OCI-LY3 (cell line): ENCODE data around the gene ANO10.

ENCODE experiments used
- CTCF ChIP-seq: fragments of 200-600, 300-600 bp; sonication (generic); IDR thresholded peaks from 2 replicates; pipeline ENCODE4 v1.5.1; 2014; ENCODE audit warnings: antibody characterized with exemption, low read length, low read depth
- EZH2phosphoT487 ChIP-seq: fragments of 200-600 bp; shearing (Covaris generic); IDR thresholded peaks from 2 replicates; pipeline ENCODE4 v1.6.1; 2018; ENCODE audit warnings: antibody characterized with exemption, mixed run types, low read depth

GRCh38 chr3:43505351-43505750, 116.5 kb downstream of the ANO10 start:
- TF ChIP-seq CTCF: no peak
- TF ChIP-seq EZH2phosphoT487: no peak
